CD4-positive, alpha-beta T cell treated with Interferon alpha-2 for 1 hour (primary cell): ENCODE results near the gene SHANK1.

Experiments
- DNase-seq, 2 donors: peaks; one replicate each; pipeline ENCODE4 v3.0.0-alpha.2; 2020 to 2022

The SHANK1 gene

DNA sequence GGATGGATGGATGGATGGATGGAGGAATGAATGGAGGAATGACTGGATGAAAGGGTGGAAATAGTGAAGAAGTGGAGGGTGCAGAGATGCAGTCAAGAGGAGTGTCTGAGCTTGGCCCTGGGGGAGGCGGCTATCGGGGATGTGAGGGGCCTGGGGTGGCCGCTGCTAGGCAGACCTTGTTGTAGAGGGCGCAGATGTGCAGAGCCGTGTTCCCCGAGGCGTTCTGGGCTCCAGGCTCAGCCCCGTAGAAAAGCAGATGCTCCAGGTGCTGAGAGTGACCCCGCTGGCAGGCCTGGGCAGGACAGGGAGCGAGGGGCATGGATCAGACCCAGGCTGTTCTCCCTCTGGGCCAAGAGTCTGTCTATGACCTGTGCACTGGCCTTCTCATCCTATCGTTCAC is 8.4 kb downstream of the SHANK1 start:
- no peak for DNase-seq

- no peak for DNase-seq
These were observed 9.0 kb downstream of the SHANK1 start for GRCh38 chr19:50710612-50711011.

- no peak for DNase-seq
These were observed 9.5 kb downstream of the SHANK1 start for GRCh38 chr19:50710094-50710493.

- no peak for DNase-seq
These were observed 11.3 kb downstream of the SHANK1 start for GRCh38 chr19:50708179-50708879.

GRCh38 chr19:50706387-50706786 is 13.2 kb downstream of the SHANK1 start:
- DNase-seq, result no peak

DNA sequence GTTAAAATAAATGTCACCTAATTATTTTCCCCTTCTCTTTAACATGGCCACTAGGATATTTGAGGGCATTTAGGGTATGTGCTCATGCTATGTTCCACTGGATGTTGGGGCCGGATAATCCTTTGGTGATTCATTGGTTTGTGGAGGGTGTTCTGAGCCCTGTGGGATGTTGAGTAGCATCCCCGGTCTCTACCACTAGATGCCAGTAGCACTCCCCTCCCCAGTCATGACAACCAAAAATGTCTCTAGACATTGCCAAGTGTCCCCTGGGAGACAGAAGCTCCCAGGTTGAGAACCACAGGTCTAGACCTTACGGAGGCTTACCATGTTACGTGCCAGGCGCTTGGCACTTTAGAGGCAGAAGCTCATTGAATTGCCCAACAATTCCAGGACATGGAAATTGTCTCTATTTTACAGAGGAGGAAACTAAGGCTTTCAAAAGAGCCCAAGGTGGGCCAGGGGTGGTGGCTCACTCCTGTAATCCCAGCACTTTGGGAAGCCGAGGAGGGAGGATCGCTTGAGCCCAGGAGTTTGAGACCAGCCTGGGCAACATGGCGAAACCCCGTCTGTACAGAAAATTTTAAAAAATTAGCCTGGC is 14.1 kb downstream of the SHANK1 start:
- DNase-seq, result peak; percentile 38 to 41

DNA sequence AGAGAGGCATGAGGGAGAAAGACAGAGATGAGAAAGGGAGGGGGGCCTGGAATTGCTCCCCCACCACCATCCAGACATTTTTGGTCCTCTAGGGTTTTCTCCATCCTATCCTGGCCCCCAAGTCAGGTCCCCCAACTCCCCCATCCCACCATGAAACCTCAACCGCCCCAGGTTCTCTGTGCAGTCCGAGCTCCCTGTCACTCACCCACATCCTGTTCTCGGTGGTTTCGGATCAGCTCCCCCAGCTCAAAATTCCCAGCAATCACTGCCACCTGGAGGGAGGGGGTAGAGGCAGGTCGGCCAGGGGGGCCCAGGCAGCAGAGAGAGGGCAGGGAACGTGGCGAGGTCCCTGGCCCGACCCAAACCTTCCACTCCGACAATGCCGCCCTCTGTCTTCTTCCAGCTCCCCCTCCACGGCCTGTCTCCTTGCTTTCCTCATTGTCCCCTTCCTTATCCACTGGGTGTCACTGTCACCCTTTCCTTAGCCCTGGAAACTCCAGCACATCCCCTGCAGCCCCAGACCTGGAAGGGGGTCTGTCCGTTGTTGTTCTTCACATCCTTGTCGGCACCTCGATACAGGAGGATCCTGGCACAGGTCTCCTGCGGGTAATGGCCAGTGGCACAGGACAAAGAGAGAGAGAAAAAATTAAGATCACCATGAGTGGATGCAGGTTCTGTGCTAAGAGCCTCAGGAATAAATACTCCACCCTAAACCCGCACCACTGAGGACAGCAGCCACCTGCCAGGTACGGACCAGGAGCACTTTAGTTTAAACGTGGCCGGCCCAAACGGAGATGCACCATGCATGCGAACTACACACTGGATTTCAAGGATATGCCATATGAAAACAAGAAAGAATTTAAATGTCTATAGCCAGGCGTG is 15.4 kb downstream of the SHANK1 start:
- no peak for DNase-seq

- DNase-seq, result no peak
These were observed 16.5 kb downstream of the SHANK1 start for GRCh38 chr19:50702871-50703829.

DNA sequence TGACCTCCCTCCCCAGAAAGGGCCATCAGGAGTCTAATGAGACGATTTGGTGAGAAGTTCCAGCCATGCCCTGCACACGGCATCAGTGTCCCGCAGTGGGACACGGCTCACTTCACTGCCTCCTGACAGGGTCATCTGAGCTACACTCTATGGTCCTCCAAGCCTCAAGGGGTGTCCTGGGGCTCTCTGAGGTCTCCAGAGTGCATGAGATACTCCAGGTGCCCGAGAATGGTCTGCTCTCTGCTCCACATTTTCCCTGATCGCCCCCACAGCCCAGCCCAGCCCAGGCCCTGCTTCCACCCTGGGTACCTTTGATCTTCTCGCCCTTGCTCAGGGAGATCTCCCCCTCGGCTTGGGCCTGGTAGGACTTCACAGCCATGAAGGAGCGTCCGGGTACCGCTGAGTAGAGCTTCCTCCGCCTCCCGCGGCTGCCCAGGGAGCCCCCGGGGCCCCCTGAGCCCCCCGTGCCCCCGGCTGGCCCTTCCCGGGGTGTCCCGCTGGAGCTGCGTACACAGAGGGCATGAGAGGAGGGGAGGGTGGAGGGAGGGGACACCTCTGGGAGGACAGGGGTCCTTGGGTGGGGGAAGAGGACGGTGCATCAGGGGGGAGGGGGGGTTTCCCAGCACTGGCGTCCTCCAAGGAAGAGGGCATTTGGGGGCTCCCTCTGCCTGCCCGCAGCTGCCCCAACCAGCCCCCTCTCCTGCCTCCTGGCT is 17.3 kb downstream of the SHANK1 start:
- DNase-seq, result no peak

- DNase-seq, result no peak
These were observed 18.1 kb downstream of the SHANK1 start for GRCh38 chr19:50701367-50701985.

- no peak for DNase-seq
These were observed 22.0 kb downstream of the SHANK1 start for GRCh38 chr19:50697414-50698124.

GRCh38 chr19:50696094-50696483 is 23.5 kb downstream of the SHANK1 start:
- no peak for DNase-seq

GRCh38 chr19:50695251-50696093 is 24.1 kb downstream of the SHANK1 start:
- DNase-seq, result no peak

GRCh38 chr19:50694815-50695145 is 24.8 kb downstream of the SHANK1 start:
- no peak for DNase-seq

DNA sequence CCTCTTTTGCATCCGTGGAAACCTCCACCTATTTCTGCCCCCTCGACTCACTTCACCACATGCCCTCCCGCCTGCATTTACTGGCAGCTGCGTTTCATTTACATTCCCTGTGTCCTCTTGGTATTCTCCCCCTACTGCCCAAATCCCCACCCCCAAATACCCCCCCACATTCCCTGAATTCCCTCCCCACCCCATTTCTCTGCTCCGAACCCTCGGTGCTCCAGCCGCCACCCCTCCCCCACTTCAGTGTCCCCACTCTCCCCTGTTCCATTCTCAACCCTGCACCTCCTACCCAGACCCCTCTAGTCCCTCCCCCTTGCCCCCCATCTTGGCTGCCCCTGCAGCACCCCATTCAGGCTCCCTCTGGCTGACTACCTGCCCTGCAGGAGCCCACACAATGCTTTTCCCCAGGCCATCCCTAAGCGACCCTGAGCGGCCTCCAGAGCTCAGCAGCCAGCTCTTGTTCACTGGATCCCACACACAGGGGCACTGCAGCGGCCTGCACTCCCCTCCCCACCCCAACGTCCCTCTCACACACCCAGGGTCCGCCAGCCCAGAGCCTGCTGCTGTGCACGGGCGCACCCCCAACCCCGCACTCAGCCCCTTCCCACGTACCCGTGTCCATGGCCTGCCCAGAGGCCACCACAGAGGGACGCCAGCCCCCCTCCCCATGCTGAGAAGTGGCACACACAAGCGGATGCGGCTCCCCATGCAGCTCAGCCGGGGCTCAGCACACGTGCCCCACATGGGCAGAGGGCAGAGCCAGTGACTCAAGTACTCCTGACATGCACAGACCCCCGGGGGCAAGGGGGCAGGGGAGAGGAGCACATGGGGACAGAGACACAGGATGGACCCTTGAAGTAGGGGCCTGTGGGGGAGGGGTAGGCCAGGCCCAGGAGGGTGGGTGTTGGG is 26.3 kb downstream of the SHANK1 start:
- no peak for DNase-seq

DNA sequence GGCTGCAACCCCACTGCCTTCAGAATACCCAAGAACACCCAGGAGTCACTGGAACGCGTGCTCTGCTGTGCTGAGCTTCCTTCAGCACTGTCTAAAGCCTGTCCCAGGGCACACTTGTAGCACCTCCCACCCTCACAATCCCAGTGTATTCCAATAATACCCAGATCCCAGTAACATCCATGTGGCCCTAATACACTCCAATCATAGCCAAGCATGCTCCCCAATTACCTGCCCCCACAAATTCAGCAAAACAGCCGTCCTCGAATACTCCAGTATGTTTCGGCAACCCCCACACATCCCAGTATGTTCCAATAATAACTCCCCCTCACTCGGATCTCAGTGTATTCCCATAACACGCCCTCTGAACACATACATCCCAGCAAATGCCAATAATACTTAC is 29.2 kb downstream of the SHANK1 start:
- DNase-seq, result no peak

GRCh38 chr19:50688766-50689165 is 30.8 kb downstream of the SHANK1 start:
- no peak for DNase-seq

- DNase-seq, result no peak
These were observed 33.1 kb downstream of the SHANK1 start for GRCh38 chr19:50686310-50687032.
